Measurements from ENCODE around the gene RAD51B.

RAD51B gene

GRCh38 chr14:68084256-68084655 lies 264.7 kb downstream of the RAD51B start:
- DNase-seq (ENCODE audit: insufficient read length, low spot score) (no peak), FAIRE-seq (no peak)
- TF ChIP-seq CTCF (IDR thresholded peaks at IDR 0.05; ENCODE audit: insufficient read depth, missing control alignments), result no peak

- no peak for DNase-seq (ENCODE audit: insufficient read length, low spot score)
- no peak for TF ChIP-seq CTCF (IDR thresholded peaks at IDR 0.05; ENCODE audit: insufficient read depth, missing control alignments)
- FAIRE-seq, result no peak
Measured at GRCh38 chr14:68085742-68086141, 266.2 kb downstream of the RAD51B start.

GRCh38 chr14:68088451-68088854 lies 268.9 kb downstream of the RAD51B start:
- no peak for FAIRE-seq
- no peak for TF ChIP-seq CTCF (IDR thresholded peaks at IDR 0.05; ENCODE audit: insufficient read depth, missing control alignments)
- DNase-seq (ENCODE audit: insufficient read length, low spot score), result no peak

GRCh38 chr14:68089146-68089731 lies 269.7 kb downstream of the RAD51B start:
- TF ChIP-seq CTCF (IDR thresholded peaks at IDR 0.05; ENCODE audit: insufficient read depth, missing control alignments), result no peak
- FAIRE-seq (no peak), DNase-seq (ENCODE audit: insufficient read length, low spot score) (no peak)

GRCh38 chr14:68094158-68094557 lies 274.6 kb downstream of the RAD51B start:
- DNase-seq (ENCODE audit: insufficient read length, low spot score) (no peak), FAIRE-seq (no peak)
- no peak for TF ChIP-seq CTCF (IDR thresholded peaks at IDR 0.05; ENCODE audit: insufficient read depth, missing control alignments)

GRCh38 chr14:68094752-68095151 lies 275.2 kb downstream of the RAD51B start:
- FAIRE-seq (no peak), DNase-seq (ENCODE audit: insufficient read length, low spot score) (no peak)
- TF ChIP-seq CTCF (IDR thresholded peaks at IDR 0.05; ENCODE audit: insufficient read depth, missing control alignments), result no peak

GRCh38 chr14:68097727-68098126 lies 278.1 kb downstream of the RAD51B start:
- no peak for TF ChIP-seq CTCF (IDR thresholded peaks at IDR 0.05; ENCODE audit: insufficient read depth, missing control alignments)
- DNase-seq (ENCODE audit: insufficient read length, low spot score) (no peak), FAIRE-seq (no peak)
